GM21390 (cell line): ENCODE measurements around the gene LPCAT2.
A peak's percentile ranks its signal among the peaks of the same experiment; 100 is the strongest.

ENCODE experiments used
- ATAC-seq: cut with Tn5 transposase; IDR thresholded peaks from one replicate; pipeline ENCODE4 v1.9.1; 2021; ENCODE audit not compliant: unreplicated experiment

LPCAT2 gene

GRCh38 chr16:55508941-55509931 lies at the start of gene LPCAT2:
Gene LPCAT2, plus strand, starts transcription at chr16:55509072. Its CDS starts 110 bp downstream, at chr16:55509182.
- no peak for ATAC-seq

GRCh38 chr16:55462241-55462640 lies 46.6 kb upstream of the LPCAT2 start:
- ATAC-seq = no peak

GRCh38 chr16:55464375-55464774 lies 44.5 kb upstream of the LPCAT2 start:
- ATAC-seq = no peak

- peak; percentile 98 for ATAC-seq
Measured at GRCh38 chr16:55465077-55465896, 43.6 kb upstream of the LPCAT2 start.

GRCh38 chr16:55466209-55466608 lies 42.7 kb upstream of the LPCAT2 start:
- no peak for ATAC-seq

- no peak for ATAC-seq
Measured at GRCh38 chr16:55467898-55468297, 41.0 kb upstream of the LPCAT2 start.

- ATAC-seq = no peak
Measured at GRCh38 chr16:55468352-55468990, 40.4 kb upstream of the LPCAT2 start.

- ATAC-seq = no peak
Measured at GRCh38 chr16:55469821-55470532, 38.9 kb upstream of the LPCAT2 start.

- no peak for ATAC-seq
Measured at GRCh38 chr16:55470533-55471371, 38.1 kb upstream of the LPCAT2 start.

GRCh38 chr16:55471448-55472097 lies 37.3 kb upstream of the LPCAT2 start:
- peak; percentile 96 for ATAC-seq

- no peak for ATAC-seq
Measured at GRCh38 chr16:55473587-55473986, 35.3 kb upstream of the LPCAT2 start.

- ATAC-seq = no peak
Measured at GRCh38 chr16:55474821-55475220, 34.1 kb upstream of the LPCAT2 start.

GRCh38 chr16:55475919-55476318 lies 33.0 kb upstream of the LPCAT2 start:
- no peak for ATAC-seq

GRCh38 chr16:55476625-55477533 lies 32.0 kb upstream of the LPCAT2 start:
- no peak for ATAC-seq

GRCh38 chr16:55477736-55478135 lies 31.1 kb upstream of the LPCAT2 start:
- no peak for ATAC-seq

- no peak for ATAC-seq
Measured at GRCh38 chr16:55478827-55479429, 29.9 kb upstream of the LPCAT2 start, which contains the start of gene MMP2. Gene MMP2, plus strand, starts transcription at chr16:55479198. Its CDS starts 282 bp downstream, at chr16:55479480.

- no peak for ATAC-seq
Measured at GRCh38 chr16:55479430-55480140, 29.3 kb upstream of the LPCAT2 start.
